ENCODE results near the gene ANGEL1.
A peak's percentile ranks its signal among the peaks of the same experiment; 100 is the strongest.

The ANGEL1 gene

GRCh38 chr14:76812422-76813383, at the start of gene ANGEL1:
Gene ANGEL1 (minus strand): TSS chr14:76812882. CDS start chr14:76812827, 55 bp downstream.
- FAIRE-seq = peak; percentile 27

GRCh38 chr14:76861574-76862255, 49.0 kb upstream of the ANGEL1 start:
- FAIRE-seq = no peak

GRCh38 chr14:76856769-76857168, 44.1 kb upstream of the ANGEL1 start:
- FAIRE-seq = no peak

GRCh38 chr14:76855066-76855465, 42.4 kb upstream of the ANGEL1 start:
- no peak for FAIRE-seq

GRCh38 chr14:76848879-76849278, 36.2 kb upstream of the ANGEL1 start:
- FAIRE-seq = no peak

GRCh38 chr14:76846331-76847047, 33.8 kb upstream of the ANGEL1 start:
- no peak for FAIRE-seq

GRCh38 chr14:76844223-76844622, 31.5 kb upstream of the ANGEL1 start:
- no peak for FAIRE-seq

- no peak for FAIRE-seq
Measured at GRCh38 chr14:76842414-76842813, 29.7 kb upstream of the ANGEL1 start.

GRCh38 chr14:76837524-76837923, 24.8 kb upstream of the ANGEL1 start:
- no peak for FAIRE-seq

- no peak for FAIRE-seq
Measured at GRCh38 chr14:76836029-76836630, 23.4 kb upstream of the ANGEL1 start.

GRCh38 chr14:76834241-76834661, 21.6 kb upstream of the ANGEL1 start:
- FAIRE-seq = peak; percentile 100

GRCh38 chr14:76833011-76833410, 20.3 kb upstream of the ANGEL1 start:
- FAIRE-seq = no peak

- FAIRE-seq = no peak
Measured at GRCh38 chr14:76832503-76832988, 19.9 kb upstream of the ANGEL1 start.

- no peak for FAIRE-seq
Measured at GRCh38 chr14:76830556-76830955, 17.9 kb upstream of the ANGEL1 start.

- no peak for FAIRE-seq
Measured at GRCh38 chr14:76829650-76830421, 17.2 kb upstream of the ANGEL1 start.

GRCh38 chr14:76829013-76829365, 16.3 kb upstream of the ANGEL1 start:
- FAIRE-seq = no peak

GRCh38 chr14:76828339-76829012, 15.8 kb upstream of the ANGEL1 start:
- FAIRE-seq = no peak

GRCh38 chr14:76827696-76828296, 15.1 kb upstream of the ANGEL1 start:
- FAIRE-seq = no peak

GRCh38 chr14:76826122-76826521, 13.4 kb upstream of the ANGEL1 start, which contains the start of gene LRRC74A:
Gene LRRC74A (plus strand): TSS chr14:76826408. CDS start chr14:76826698, 290 bp downstream.
- FAIRE-seq = no peak

- FAIRE-seq = no peak
Measured at GRCh38 chr14:76820700-76821099, 8.0 kb upstream of the ANGEL1 start.

All from islet of Langerhans (tissue), 1 donor.